ENCODE measurements around the gene BBS2.

The BBS2 gene

GRCh38 chr16:56477096-56477878 lies 42.5 kb downstream of the BBS2 start:
- Histone ChIP-seq H3K27ac (no peak overlapping the region), H3K36me3 (ENCODE audit: control insufficient read depth, insufficient read depth, low read length) (no peaks in the 10 kb centered on the region)
- TF ChIP-seq, protein P1, sequence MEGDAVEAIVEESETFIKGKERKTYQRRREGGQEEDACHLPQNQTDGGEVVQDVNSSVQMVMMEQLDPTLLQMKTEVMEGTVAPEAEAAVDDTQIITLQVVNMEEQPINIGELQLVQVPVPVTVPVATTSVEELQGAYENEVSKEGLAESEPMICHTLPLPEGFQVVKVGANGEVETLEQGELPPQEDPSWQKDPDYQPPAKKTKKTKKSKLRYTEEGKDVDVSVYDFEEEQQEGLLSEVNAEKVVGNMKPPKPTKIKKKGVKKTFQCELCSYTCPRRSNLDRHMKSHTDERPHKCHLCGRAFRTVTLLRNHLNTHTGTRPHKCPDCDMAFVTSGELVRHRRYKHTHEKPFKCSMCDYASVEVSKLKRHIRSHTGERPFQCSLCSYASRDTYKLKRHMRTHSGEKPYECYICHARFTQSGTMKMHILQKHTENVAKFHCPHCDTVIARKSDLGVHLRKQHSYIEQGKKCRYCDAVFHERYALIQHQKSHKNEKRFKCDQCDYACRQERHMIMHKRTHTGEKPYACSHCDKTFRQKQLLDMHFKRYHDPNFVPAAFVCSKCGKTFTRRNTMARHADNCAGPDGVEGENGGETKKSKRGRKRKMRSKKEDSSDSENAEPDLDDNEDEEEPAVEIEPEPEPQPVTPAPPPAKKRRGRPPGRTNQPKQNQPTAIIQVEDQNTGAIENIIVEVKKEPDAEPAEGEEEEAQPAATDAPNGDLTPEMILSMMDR (IDR thresholded peaks at IDR 0.05), result no peak

GRCh38 chr16:56475201-56475600 lies 44.6 kb downstream of the BBS2 start:
- no peak overlapping the region for H3K4me3 ChIP-seq (ENCODE audit: low read depth, low read length)
- H3K9me3 ChIP-seq (ENCODE audit: control insufficient read depth, low read length), result no peaks in the 10 kb centered on the region
- no peaks in the 10 kb centered on the region for H3K79me2 ChIP-seq
- no peaks in the 10 kb centered on the region for H3K27me3 ChIP-seq (ENCODE audit: control insufficient read depth, insufficient read depth, low read length)
- no peaks in the 10 kb centered on the region for H3K36me3 ChIP-seq (ENCODE audit: control insufficient read depth, insufficient read depth, low read length)
- no peak overlapping the region for H3K9ac ChIP-seq
- H3K27ac ChIP-seq, result no peak overlapping the region
- H3K4me1 ChIP-seq, result no peaks in the 10 kb centered on the region
- TF ChIP-seq, protein P1 (IDR thresholded peaks at IDR 0.05), result no peak
- H2AFZ ChIP-seq, result no peak overlapping the region
- no peak overlapping the region for H3K4me2 ChIP-seq (ENCODE audit: low read length)

More at GRCh38 chr16:56477096-56477878, 42.5 kb downstream of the BBS2 start:
- Histone ChIP-seq H3K9me3 (ENCODE audit: control insufficient read depth, low read length) (no peaks in the 10 kb centered on the region), H3K4me1 (no peaks in the 10 kb centered on the region), H3K79me2 (no peaks in the 10 kb centered on the region), H3K4me2 (ENCODE audit: low read length) (no peak overlapping the region), H3K27me3 (ENCODE audit: control insufficient read depth, insufficient read depth, low read length) (no peaks in the 10 kb centered on the region), H3K9ac (no peak overlapping the region), H3K4me3 (ENCODE audit: low read depth, low read length) (no peak overlapping the region), H2AFZ (no peak overlapping the region)

GRCh38 chr16:56470666-56471065 lies 49.2 kb downstream of the BBS2 start:
- TF ChIP-seq, protein P1 (IDR thresholded peaks at IDR 0.05), result no peak
- Histone ChIP-seq H3K9me3 (ENCODE audit: control insufficient read depth, low read length) (no peaks in the 10 kb centered on the region), H3K36me3 (ENCODE audit: control insufficient read depth, insufficient read depth, low read length) (no peaks in the 10 kb centered on the region), H3K27ac (no peak overlapping the region), H3K4me3 (ENCODE audit: low read depth, low read length) (no peak overlapping the region), H3K79me2 (no peaks in the 10 kb centered on the region), H3K27me3 (ENCODE audit: control insufficient read depth, insufficient read depth, low read length) (no peaks in the 10 kb centered on the region), H3K4me1 (no peaks in the 10 kb centered on the region), H3K9ac (no peak overlapping the region), H2AFZ (no peak overlapping the region), H3K4me2 (ENCODE audit: low read length) (no peak overlapping the region)

DNA sequence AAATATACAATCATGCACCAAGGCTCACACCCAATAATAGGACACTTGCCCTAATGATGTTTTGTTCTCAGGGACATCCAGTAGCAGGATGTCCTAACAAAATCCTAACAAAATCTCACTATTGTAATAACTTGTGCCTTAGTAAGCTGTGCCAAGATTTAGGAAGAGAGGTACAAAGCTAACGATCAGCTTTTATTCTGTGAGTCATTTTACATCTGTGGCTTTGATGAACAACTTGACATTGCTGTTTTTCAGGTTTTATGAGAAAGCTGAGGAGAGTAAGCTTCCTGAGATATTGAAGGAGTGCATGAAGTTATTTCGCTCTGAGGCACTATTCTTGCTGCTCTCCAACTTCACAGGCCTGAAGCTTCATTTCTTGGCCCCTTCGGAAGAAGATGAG lies 49.6 kb downstream of the BBS2 start:
- Histone ChIP-seq H3K4me2 (ENCODE audit: low read length) (no peak overlapping the region), H3K4me3 (ENCODE audit: low read depth, low read length) (no peak overlapping the region), H3K79me2 (no peaks in the 10 kb centered on the region), H3K27me3 (ENCODE audit: control insufficient read depth, insufficient read depth, low read length) (no peaks in the 10 kb centered on the region), H3K27ac (no peak overlapping the region), H3K36me3 (ENCODE audit: control insufficient read depth, insufficient read depth, low read length) (no peaks in the 10 kb centered on the region), H3K9ac (no peak overlapping the region), H2AFZ (no peak overlapping the region), H3K9me3 (ENCODE audit: control insufficient read depth, low read length) (no peaks in the 10 kb centered on the region), H3K4me1 (no peaks in the 10 kb centered on the region)
- TF ChIP-seq, protein P1 (IDR thresholded peaks at IDR 0.05), result no peak

DNA sequence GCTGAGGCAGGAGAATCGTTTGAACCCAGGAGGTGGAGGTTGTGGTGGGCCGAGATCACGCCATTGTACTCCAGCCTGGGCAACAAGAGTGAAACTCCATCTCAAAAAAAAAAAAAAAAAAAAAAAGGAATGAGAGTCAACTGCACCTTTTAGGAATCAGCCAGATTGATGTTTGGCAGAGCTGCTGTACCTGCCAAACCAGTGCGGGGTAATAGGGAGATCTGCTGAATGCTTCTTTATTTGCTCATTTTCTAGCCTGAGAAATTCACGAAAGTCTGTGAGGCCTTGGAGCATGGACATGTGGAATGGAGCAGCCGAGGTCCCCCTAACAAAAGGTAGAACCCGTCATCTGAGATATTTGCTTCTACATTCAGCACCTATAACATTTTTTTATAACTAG lies 50.1 kb downstream of the BBS2 start:
- Histone ChIP-seq H3K79me2 (no peaks in the 10 kb centered on the region), H3K9me3 (ENCODE audit: control insufficient read depth, low read length) (no peaks in the 10 kb centered on the region), H3K9ac (no peak overlapping the region), H3K4me1 (no peaks in the 10 kb centered on the region), H3K4me2 (ENCODE audit: low read length) (no peak overlapping the region), H3K4me3 (ENCODE audit: low read depth, low read length) (no peak overlapping the region), H2AFZ (no peak overlapping the region), H3K27me3 (ENCODE audit: control insufficient read depth, insufficient read depth, low read length) (no peaks in the 10 kb centered on the region), H3K27ac (no peak overlapping the region), H3K36me3 (ENCODE audit: control insufficient read depth, insufficient read depth, low read length) (no peaks in the 10 kb centered on the region)
- TF ChIP-seq, protein P1 (IDR thresholded peaks at IDR 0.05), result no peak
